CD4-positive, alpha-beta T cell treated with Interleukin-10 for 1 hour (primary cell): ENCODE results near the gene AMPD3.
"Not testable (repeated sequence)": the region's sequence is repeated elsewhere in the genome, so short reads cannot be mapped to it uniquely, and the experiment has no call there.

Source experiments
- DNase-seq: peaks from one replicate; pipeline ENCODE4 v3.0.0-alpha.2; 2020

Gene AMPD3

GRCh38 chr11:10454878-10455631 is at the start of gene AMPD3:
Gene AMPD3 (plus strand): TSS chr11:10455264. CDS start chr11:10461520, 6,256 bp downstream.
- DNase-seq: no peak

DNA sequence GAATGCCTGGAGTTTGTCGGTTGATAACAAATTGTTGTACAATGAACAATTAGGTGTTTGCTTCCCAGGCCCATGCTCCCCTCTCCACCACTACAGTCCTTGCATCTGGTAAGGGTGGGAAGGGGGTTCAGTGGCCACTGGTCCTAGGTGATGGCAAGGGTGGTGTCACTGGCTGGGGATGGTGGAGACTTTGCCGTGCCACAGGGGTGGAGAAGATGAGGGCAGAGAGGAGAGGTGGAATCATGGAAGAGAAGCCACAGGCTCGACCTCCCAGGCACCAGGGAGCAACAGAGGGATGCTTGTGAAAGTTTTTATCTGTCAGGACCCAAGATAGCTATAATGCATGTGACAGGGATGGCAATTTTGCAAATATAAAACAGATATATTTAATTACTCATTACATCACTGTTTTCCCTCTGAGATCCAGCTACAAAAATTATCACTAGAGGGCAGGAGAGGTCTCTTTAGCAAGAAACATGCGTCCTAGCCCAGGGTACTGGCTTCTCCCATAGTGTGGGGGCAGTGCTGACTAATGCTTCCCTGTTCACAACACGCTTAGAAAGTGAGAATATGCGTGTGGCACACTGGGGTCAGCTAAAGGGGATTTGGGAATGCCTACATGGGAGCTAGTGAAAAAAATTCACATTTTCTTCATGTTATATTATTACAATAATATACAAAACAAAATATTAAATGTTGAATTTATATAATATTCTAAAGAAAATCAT is 49.0 kb upstream of the AMPD3 start:
- DNase-seq: peak; percentile 71

DNA sequence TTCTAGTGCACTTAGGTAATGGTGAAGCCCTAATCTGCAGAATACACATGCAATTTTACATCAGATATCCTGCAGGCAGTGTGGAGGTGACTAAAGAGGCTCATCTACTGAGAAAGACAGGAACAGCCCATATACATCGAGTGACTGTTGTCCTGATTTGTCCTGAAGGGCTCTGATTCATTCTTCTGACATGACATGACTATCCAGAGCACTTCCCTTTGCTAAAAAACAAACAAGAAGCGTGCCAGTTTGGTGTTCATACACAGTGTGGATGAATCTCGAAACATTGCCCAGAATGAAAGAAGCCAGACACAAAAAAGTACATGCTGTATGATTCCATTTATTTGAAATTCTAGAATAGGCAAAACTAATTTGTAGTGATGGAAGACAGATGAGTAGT is 48.0 kb upstream of the AMPD3 start:
- no peak for DNase-seq

DNA sequence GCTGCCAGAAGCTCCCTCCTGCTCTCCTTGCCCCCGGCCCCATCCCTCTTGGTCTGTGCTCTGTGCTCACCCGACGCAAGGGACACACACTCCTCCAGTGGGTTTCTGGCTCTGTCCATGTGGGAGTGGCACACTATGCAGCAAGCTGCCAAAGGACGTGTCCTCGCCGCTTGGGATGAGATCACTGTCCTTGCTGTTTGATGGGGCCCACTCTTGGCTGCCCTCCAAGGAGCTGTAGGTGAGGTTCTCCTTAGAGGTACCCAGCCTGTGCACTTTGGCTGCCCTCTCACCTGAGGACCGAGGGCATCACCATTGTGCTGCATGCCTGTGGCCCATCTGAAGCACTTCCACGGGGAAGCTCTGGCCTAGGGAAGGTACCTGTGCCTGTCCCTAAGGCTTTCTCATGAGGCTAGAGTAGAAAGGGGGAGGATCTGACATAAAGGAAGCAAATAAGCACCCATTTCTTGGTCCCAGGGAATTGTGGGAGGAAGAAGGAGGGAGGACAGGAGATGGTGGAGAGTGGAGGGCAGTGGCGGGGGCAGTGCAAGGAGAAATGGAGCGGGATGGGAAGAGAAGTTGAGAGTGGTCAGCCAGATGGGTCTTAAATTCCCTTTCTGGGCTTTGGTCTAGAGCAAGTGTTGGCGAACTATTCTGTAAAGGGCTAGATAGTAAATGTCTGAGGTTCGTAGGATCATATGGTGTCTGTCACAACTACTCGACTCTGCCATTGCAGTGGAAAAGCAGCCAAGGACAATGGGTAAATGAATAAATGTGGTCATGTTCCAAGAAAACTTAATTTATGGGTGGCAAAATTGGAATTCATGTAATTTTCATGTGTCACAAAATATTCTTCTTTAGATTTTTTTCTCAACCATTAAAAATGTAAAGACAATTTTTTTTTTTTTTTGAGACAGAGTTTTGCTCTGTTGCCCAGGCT is 47.0 kb upstream of the AMPD3 start:
- DNase-seq: no peak

DNA sequence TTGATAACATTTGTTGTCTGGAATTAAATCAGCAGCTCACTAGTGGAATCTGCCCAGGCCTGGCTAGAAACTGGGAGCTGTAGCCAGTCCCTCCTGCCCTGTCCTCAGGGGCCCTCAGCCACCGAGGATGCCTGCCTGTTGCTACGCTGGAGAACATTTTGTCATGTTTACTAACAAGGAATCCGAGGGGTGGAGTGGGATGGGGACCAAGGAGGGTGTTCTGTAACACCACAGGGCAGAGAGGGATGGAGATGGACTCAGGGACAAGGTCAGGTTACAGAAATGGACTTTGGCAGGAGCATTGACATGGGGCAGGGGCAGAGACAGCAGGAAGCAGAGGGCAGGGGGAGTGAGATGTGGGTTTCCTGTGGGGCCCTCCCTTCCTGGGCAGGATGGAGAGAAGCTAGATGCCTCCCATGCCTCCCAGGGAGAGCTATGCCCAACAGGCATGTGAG is 45.8 kb upstream of the AMPD3 start:
- no peak for DNase-seq

GRCh38 chr11:10410106-10410843 is 44.8 kb upstream of the AMPD3 start:
- DNase-seq: no peak

- no peak for DNase-seq
These were observed 44.2 kb upstream of the AMPD3 start for GRCh38 chr11:10410844-10411200.

DNA sequence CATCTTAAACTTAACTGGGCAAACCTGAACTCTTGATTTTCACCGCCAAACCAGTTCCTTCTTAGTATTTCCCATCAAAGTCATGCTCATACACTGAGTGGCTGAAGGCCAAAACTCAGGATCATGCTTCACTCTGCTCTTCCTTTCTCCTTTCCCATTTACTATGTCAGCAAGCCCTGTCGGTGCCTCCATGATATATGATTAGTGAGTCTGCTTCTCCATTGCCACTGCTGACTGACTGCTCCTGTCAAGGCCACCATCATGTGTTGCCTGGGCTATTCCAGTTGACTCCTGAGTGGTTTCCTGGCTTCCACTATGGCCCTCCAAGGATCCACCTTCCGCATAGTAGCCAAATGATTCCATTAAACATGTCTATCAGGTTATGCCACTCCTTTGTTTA is 42.8 kb upstream of the AMPD3 start:
- DNase-seq: no peak

GRCh38 chr11:10413268-10413667 is 41.8 kb upstream of the AMPD3 start:
- peak; percentile 69 for DNase-seq

DNA sequence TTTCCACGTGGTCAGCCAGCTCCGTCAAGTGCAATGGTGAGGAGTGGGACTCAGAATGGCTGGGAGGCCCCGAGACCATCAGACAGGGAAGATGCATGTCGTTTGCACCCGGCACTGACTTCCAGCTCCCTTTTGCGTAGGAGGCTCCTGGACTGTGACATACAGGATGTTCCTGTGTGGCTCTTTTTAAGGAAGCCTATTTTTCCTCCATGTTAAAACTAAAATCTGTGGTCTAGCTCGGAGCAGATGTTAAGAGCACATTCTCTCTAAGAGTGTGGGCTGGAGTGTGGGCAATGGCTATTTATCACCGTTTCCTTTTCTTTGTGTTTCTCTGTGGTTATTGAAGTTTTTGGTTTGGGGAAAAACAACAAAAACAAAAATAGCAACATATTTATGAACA is 40.9 kb upstream of the AMPD3 start:
- DNase-seq: no peak

- peak; percentile 12 for DNase-seq
These were observed 40.4 kb upstream of the AMPD3 start for GRCh38 chr11:10414659-10415058.

- DNase-seq: no peak
These were observed 39.2 kb upstream of the AMPD3 start for GRCh38 chr11:10415817-10416392.

- no peak for DNase-seq
These were observed 36.7 kb upstream of the AMPD3 start for GRCh38 chr11:10418259-10418949.

DNA sequence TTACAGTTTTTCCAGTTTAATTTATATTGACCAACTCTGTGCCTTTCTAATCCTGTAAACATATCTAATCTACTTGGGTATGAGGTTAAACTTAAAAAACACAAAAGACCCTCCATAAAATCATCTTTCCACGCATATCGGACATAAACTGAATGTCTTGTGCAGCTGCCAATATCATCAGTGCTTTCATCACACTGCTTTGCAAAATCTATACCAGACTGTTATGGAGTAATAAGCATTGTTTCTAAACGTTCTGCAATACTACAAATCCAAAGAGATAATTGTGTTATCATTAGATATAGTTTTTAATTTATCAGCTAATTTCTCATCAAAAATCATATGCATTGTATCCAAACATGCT is 36.1 kb upstream of the AMPD3 start:
- no peak for DNase-seq

- no peak for DNase-seq
These were observed 28.6 kb upstream of the AMPD3 start for GRCh38 chr11:10426475-10426874.

GRCh38 chr11:10428453-10428852 is 26.6 kb upstream of the AMPD3 start:
- DNase-seq: no peak

DNA sequence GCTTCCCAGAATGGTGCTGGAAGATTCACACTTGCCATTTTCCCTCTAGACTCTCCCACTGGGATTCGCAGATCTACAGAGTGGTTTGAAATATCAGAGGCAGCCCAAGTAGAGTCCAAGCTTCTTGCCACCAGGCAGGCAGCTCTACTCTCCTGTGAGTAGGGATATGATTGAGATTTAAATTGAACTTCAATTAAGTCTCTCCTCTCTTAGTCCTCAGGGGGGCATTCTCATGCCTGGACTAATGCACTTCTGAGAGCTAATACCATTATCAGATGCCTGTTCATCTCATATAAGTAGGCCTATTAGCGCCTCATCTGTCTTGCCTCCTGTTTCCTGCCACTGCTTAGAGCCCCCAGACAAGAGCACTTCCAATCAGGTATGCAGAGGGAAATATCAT is 25.5 kb upstream of the AMPD3 start:
- no peak for DNase-seq

DNA sequence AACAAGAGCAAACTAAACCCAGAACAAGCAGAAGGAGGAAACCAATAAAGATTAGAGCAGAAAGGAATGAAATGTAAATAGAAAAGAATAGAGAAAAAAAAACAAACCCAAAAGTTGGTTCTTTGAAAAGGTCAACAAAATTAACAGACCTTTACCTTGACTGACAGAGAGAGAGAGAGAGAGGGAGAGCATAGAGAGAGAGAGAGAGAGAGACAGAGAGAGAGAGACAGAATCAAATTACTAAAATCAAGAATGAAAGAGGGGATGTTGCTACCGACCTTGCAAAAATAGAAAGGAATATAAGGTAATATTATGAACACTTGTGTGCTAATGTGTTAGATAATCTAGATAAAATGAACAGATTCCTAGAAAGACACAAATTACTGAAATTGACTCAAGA is 22.6 kb upstream of the AMPD3 start:
- DNase-seq: no peak

- DNase-seq: no peak
These were observed 22.1 kb upstream of the AMPD3 start for GRCh38 chr11:10432971-10433370.

- no peak for DNase-seq
These were observed 18.8 kb upstream of the AMPD3 start for GRCh38 chr11:10436224-10436623.

- not testable (repeated sequence) for DNase-seq
These were observed 18.4 kb upstream of the AMPD3 start for GRCh38 chr11:10436683-10437082.

DNA sequence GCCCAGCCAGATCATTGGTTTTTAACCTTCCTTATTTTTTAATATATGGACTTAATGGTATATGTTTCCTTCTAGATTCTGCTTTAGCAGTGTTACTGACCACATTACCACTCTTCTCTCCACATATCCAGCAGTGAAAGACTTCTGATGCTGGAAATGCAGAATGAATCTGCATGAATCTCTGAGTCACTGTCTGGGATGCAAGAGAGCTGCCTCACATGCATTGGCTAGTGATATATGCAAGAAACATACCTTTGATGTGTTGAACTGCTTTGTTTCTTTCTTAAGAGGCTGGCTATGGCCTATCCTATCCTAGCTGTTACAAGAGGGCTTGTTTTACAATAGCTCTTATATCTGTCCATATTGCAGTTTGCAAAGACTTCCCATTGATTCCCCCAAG is 16.6 kb upstream of the AMPD3 start:
- no peak for DNase-seq
